ENCODE results near the gene GRXCR1. TPM values are rescaled to one million over a fixed set of nuclear protein-coding genes. Genes with fewer than 3 reads are reported as not detected.

The GRXCR1 gene
- polyA plus RNA-seq, 1 donor (not counting 4 experiments of a cell fraction or from before 2014, with no cell fraction given) = not detected

DNA sequence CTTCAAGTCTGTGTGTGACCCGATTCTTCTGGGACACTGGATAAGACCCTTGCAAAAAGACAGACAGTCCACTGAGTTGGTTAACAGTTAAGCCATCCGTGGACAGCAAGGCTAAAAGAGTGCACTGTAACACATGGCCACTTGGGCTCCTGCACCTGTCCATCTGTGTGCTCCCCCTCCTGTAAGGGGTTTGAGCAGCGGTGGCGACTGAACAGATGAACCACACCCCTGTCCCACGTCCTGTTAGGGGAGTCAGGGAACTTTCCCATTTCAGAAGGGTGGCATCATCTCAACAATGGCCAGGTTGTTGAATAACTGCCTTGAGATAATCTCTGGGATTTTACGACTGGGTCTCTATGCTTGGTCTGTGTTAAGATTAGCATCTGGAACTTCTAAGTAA is 178.6 kb downstream of the GRXCR1 start:
- H3K27me3 ChIP-seq (ENCODE audit: control insufficient read depth, extremely low read depth, insufficient read depth, low read length) = no peaks in the 10 kb centered on the region
- H3K9me3 ChIP-seq (ENCODE audit: control insufficient read depth, low read depth, low read length) = no peaks in the 10 kb centered on the region
- H3K36me3 ChIP-seq (ENCODE audit: control insufficient read depth in 2 of 2, extremely low read depth in 1 of 2, insufficient read depth in 2 of 2, low read length in 2 of 2) = no peaks in the 10 kb centered on the region
- no peaks in the 10 kb centered on the region for H3K9me1 ChIP-seq (ENCODE audit: control insufficient read depth, extremely low read depth, insufficient read depth, low read length)
- no peaks in the 10 kb centered on the region for H3K4me1 ChIP-seq (ENCODE audit: control insufficient read depth, extremely low read depth, insufficient read depth, low read length)
- H3K4me3 ChIP-seq (ENCODE audit: control insufficient read depth in 2 of 3, extremely low read depth in 1 of 3, insufficient read depth in 2 of 3, low read depth in 1 of 3, low read length in 3 of 3) = no peak overlapping the region
- no peaks in the 10 kb centered on the region for H4K20me1 ChIP-seq (ENCODE audit: control insufficient read depth, extremely low read depth, insufficient read depth, low read length)
- no peaks in the 10 kb centered on the region for H3K79me2 ChIP-seq (ENCODE audit: control insufficient read depth, insufficient read depth, low read length)
- TF ChIP-seq CTCF (optimal IDR thresholded peaks at IDR 0.05 in 1 of 3, IDR thresholded peaks at IDR 0.05 in 1 of 3, conservative IDR thresholded peaks at IDR 0.05 in 1 of 3; ENCODE audit: extremely low read depth in 1 of 3, insufficient read depth in 2 of 3, low read length in 3 of 3) (no peak), EZH2 (IDR thresholded peaks at IDR 0.05; ENCODE audit: low read length) (no peak)
- no peak overlapping the region for H3K9ac ChIP-seq (ENCODE audit: control insufficient read depth, extremely low read depth, insufficient read depth, low read length)
- FAIRE-seq (no peak), DNase-seq (ENCODE audit: low read depth, low spot score) (no peak)
- dilution Hi-C loops (cut with MboI; ENCODE audit: extremely low pct_ligation_motif_present, low sequenced_read_pairs) = no loop called here
- H3K4me2 ChIP-seq (ENCODE audit: control insufficient read depth, extremely low read depth, insufficient read depth, low read depth, low read length) = no peak overlapping the region
- no peak overlapping the region for H2AFZ ChIP-seq (ENCODE audit: control insufficient read depth, low read length)
- H3K27ac ChIP-seq (ENCODE audit: control insufficient read depth, insufficient read depth, low read length) = no peak overlapping the region

Small RNAs within 50 kb of the gene (small RNA-seq; reads per million reads assigned to genes)
- gene RN7SKP82 (ENCODE audit: insufficient read length in 3 of 3, low read depth in 3 of 3, low replicate concordance in 1 of 3) = 0 reads per million in 3 experiments

Other genes starting within 250 kb of the GRXCR1 start
- gene ATP8A1, start 235.6 kb upstream of the GRXCR1 start, polyA plus RNA-seq = 0.05 to 0.31 TPM (median 0.20 TPM) in 3 replicates

Data from keratinocyte (primary cell).